Fibroblast of pulmonary artery (primary cell): Measurements from ENCODE around the gene TPST1.
A peak's percentile ranks its signal among the peaks of the same experiment; 100 is the strongest.

ENCODE experiments used
- DNase-seq: peaks from one replicate; pipeline ENCODE4 v3.0.0-alpha.2; 2010; ENCODE audit warnings: low read depth
- H3K4me3 ChIP-seq: replicated peaks from 2 replicates; pipeline ENCODE4 v1.5.1; 2011; ENCODE audit warnings: low read depth, mild to moderate bottlenecking, control low read depth, low read length, moderate library complexity
- TF ChIP-seq, protein P1 (sequence below): IDR thresholded peaks from 2 replicates; pipeline ENCODE4 v1.5.1; 2011; ENCODE audit warnings: mild to moderate bottlenecking, control low read depth, low read length, inconsistent platforms; ENCODE audit errors: missing control alignments

The TPST1 gene

DNA sequence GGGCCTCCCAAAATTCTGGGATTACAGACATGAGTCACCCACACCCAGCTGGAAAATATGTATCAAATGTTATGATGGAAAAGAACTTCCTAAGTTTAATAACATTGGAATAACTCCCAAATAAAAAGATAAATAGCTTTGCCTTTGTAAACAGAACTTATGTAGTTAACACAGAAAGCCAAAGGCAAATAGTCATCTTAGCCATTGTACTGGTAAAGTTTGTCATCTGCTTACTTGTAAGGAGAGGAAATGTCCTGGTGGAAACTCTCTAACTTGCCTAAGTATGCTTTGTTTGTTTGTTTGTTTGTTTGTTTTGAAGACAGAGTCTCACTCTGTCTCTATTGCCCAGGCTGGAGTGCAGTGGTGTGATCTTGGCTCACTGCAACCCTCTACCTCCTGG lies 23.8 kb upstream of the TPST1 start:
- no peak overlapping the region for H3K4me3 ChIP-seq
- no peak for DNase-seq
- TF ChIP-seq, protein P1, sequence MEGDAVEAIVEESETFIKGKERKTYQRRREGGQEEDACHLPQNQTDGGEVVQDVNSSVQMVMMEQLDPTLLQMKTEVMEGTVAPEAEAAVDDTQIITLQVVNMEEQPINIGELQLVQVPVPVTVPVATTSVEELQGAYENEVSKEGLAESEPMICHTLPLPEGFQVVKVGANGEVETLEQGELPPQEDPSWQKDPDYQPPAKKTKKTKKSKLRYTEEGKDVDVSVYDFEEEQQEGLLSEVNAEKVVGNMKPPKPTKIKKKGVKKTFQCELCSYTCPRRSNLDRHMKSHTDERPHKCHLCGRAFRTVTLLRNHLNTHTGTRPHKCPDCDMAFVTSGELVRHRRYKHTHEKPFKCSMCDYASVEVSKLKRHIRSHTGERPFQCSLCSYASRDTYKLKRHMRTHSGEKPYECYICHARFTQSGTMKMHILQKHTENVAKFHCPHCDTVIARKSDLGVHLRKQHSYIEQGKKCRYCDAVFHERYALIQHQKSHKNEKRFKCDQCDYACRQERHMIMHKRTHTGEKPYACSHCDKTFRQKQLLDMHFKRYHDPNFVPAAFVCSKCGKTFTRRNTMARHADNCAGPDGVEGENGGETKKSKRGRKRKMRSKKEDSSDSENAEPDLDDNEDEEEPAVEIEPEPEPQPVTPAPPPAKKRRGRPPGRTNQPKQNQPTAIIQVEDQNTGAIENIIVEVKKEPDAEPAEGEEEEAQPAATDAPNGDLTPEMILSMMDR, result no peak

DNA sequence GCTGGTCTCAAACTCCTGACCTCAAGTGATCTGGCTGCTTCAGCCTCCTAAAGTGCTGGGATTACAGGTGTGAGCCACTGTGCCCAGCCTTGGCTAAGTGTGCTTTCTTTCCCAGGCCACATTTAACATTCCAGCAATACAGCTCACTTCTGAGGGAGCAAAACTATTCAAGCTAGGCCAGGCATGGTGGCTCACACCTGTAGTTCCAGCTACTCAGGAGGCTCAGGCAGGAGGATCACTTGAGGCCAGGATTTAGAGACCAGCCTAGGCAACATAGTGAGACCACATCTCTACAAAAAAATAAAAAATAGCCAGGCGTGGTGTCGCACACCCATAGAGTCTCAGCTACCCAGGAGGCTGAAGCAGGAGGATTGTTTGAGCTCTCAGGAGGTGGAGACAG lies 23.3 kb upstream of the TPST1 start:
- no peak overlapping the region for H3K4me3 ChIP-seq
- no peak for DNase-seq
- TF ChIP-seq, protein P1, result no peak

DNA sequence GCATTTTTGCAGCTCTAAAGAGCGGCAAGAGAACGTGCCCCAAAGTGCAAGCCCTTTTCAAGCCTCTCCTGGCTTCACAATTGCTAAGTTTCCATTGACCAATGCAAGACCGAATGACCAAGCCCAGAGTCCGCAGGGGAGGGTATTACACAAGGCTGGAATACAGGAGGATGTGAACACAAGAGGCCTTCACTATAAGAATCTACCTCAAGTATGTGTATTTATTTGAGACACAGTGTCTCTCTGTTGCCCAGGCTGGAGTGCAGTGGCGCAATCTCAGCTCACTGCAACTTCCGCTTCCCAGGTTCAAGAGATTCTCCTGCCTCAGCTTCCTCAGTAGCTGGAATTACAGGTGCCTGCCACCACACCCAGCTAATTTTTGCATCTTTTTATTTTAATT lies 22.2 kb upstream of the TPST1 start:
- TF ChIP-seq, protein P1, result no peak
- DNase-seq, result no peak
- H3K4me3 ChIP-seq, result no peak overlapping the region

DNA sequence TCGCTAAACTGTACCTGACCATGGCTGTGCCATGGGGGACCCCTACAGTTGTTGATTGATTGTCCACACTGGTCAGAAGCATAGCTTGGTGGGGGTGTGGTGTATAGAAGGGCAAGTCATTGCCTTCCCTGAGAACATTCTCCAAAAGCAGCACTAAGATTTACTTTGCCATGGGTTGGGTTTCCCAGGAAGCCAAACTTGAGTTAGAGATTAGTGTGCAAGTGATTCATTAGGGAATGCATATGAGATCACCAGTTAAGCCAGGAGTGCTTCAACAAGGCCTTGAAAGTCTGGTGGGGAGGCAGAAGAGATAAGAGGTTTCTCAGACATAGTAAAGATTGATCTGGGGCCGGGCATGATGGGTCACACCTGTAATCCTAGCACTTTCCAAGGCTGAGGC lies 21.4 kb upstream of the TPST1 start:
- H3K4me3 ChIP-seq, result no peak overlapping the region
- DNase-seq, result peak; percentile 87
- TF ChIP-seq, protein P1, result no peak

DNA sequence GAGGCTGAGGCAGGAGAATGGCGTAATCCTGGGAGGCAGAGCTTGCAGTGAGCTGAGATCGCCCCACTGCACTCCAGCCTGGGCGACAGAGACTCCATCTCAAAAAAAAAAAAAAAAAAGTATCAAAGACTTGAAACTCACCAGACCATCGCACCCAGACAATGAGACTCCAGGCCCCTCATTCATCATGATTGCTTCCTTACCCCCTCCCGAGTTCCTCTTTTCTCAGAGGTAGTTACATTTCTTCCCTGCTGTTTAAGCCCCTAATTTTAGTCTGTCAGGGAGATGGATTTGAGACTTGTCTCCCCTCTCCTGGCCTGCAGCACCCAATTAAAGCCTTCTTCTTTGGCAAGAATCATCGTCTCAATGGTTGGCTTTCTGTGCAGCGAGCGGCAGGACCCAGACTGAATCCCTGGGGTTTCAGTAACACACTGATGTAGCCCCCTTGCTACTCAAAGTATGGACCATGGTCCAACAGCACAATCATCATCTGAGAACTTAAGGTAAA lies 19.4 kb upstream of the TPST1 start:
- TF ChIP-seq, protein P1, result no peak
- no peak overlapping the region for H3K4me3 ChIP-seq
- DNase-seq, result no peak

DNA sequence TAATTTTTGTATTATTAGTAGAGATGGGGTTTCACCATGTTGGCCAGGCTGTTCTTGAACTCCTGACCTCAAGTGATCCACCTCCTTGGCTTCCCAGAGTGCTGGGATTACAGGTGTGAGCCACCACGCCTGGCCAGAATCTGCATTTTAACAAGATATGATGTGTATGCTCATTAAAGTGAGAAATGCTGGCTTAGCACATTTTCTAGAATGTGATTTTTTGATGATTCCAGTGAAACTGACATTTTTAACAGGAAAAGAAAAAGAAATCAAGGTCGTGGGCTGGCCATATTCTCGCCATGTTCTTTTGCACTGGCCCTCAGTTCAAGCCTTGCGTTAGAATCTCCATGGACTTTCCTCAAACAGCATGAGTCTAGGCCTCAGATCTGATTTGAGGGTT lies 18.1 kb upstream of the TPST1 start:
- no peak overlapping the region for H3K4me3 ChIP-seq
- TF ChIP-seq, protein P1, result no peak
- no peak for DNase-seq

DNA sequence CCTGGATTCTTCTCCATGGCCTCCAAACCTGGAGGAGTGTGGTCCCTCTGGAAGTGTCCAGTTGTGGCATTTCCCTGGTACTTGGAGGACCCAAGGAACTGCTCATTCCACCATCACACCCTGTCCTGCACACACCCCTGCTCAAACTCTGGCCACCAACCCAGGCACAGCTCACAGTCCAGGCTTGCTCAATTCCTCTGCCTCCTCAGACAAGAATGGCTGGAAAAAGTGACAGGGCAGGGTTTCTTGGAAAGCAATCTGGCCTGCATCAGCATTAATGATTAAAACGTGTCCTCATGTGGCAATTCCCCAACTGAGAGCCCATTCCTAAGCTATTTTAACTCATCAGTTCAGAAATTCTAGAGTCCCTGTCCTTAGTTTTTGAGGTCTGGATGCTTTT lies 17.2 kb upstream of the TPST1 start:
- DNase-seq, result peak; percentile 61
- H3K4me3 ChIP-seq, result no peak overlapping the region
- TF ChIP-seq, protein P1, result no peak
